Fibroblast of peridontal ligament (primary cell): ENCODE results near the gene TMEM178B.
"Not testable (repeated sequence)": the region's sequence is repeated elsewhere in the genome, so short reads cannot be mapped to it uniquely, and the experiment has no call there.

Experiments used
- DNase-seq: peaks from one replicate; pipeline ENCODE4 v3.0.0-alpha.2; 2010; ENCODE audit errors: extremely low read depth

TMEM178B gene

GRCh38 chr7:141142058-141142457, 68.2 kb downstream of the TMEM178B start:
- DNase-seq, result no peak

- no peak for DNase-seq
These were observed 71.2 kb downstream of the TMEM178B start for GRCh38 chr7:141144921-141145629.

- peak; percentile 1 for DNase-seq
These were observed 71.7 kb downstream of the TMEM178B start for GRCh38 chr7:141145630-141145982.

- DNase-seq, result no peak
These were observed 73.6 kb downstream of the TMEM178B start for GRCh38 chr7:141147482-141147881.

- DNase-seq, result no peak
These were observed 76.6 kb downstream of the TMEM178B start for GRCh38 chr7:141150465-141150864.

- no peak for DNase-seq
These were observed 77.9 kb downstream of the TMEM178B start for GRCh38 chr7:141151746-141152145.

- no peak for DNase-seq
These were observed 79.4 kb downstream of the TMEM178B start for GRCh38 chr7:141153231-141153630.

- no peak for DNase-seq
These were observed 80.4 kb downstream of the TMEM178B start for GRCh38 chr7:141154131-141154732.

GRCh38 chr7:141156407-141156806, 82.5 kb downstream of the TMEM178B start:
- DNase-seq, result peak; percentile 3

GRCh38 chr7:141157138-141157765, 83.4 kb downstream of the TMEM178B start:
- DNase-seq, result no peak

GRCh38 chr7:141158561-141158960, 84.7 kb downstream of the TMEM178B start:
- DNase-seq, result peak; percentile 93

GRCh38 chr7:141160246-141160860, 86.5 kb downstream of the TMEM178B start:
- no peak for DNase-seq

- DNase-seq, result no peak
These were observed 88.0 kb downstream of the TMEM178B start for GRCh38 chr7:141161550-141162535.

GRCh38 chr7:141165521-141165920, 91.7 kb downstream of the TMEM178B start:
- no peak for DNase-seq

- DNase-seq, result no peak
These were observed 93.1 kb downstream of the TMEM178B start for GRCh38 chr7:141166926-141167325.

GRCh38 chr7:141167381-141167964, 93.6 kb downstream of the TMEM178B start:
- DNase-seq, result no peak

GRCh38 chr7:141169157-141169556, 95.3 kb downstream of the TMEM178B start:
- not testable (repeated sequence) for DNase-seq

GRCh38 chr7:141175728-141176127, 101.9 kb downstream of the TMEM178B start:
- not testable (repeated sequence) for DNase-seq

GRCh38 chr7:141177120-141177519, 103.3 kb downstream of the TMEM178B start:
- not testable (repeated sequence) for DNase-seq

- DNase-seq, result no peak
These were observed 104.7 kb downstream of the TMEM178B start for GRCh38 chr7:141178486-141179135.

- DNase-seq, result no peak
These were observed 107.9 kb downstream of the TMEM178B start for GRCh38 chr7:141181812-141182211.
